Type B pancreatic cell (in vitro differentiated cells): ENCODE measurements around the gene RPL3. TPM values are rescaled to one million over a fixed set of nuclear protein-coding genes. Genes with fewer than 3 reads are reported as not detected.
"Not testable (repeated sequence)": the region's sequence is repeated elsewhere in the genome, so short reads cannot be mapped to it uniquely, and the experiment has no call there.

Experiments used
- DNase-seq: peaks from one replicate; pipeline ENCODE4 v3.0.0; 2021; ENCODE audit warnings: mixed read lengths; ENCODE audit not compliant: unreplicated experiment; ENCODE audit errors: extremely low spot score
- H3K27ac Mint-ChIP-seq: 2 replicates; pipeline ENCODE4 v1.8.0; 2021; ENCODE audit warnings: mild to moderate bottlenecking, mixed read lengths
- H3K27me3 Mint-ChIP-seq: 2 replicates; pipeline ENCODE4 v1.8.0; 2021; ENCODE audit warnings: mixed read lengths
- H3K36me3 Mint-ChIP-seq: 2 replicates; pipeline ENCODE4 v1.8.0; 2021; ENCODE audit warnings: mixed read lengths
- H3K4me1 Mint-ChIP-seq: one replicate; pipeline ENCODE4 v1.8.0; 2021; ENCODE audit warnings: mixed read lengths; ENCODE audit not compliant: unreplicated experiment
- H3K4me3 Mint-ChIP-seq: 2 replicates; pipeline ENCODE4 v1.8.0; 2021; ENCODE audit warnings: mild to moderate bottlenecking, mixed read lengths
- H3K9me3 Mint-ChIP-seq: 2 replicates; pipeline ENCODE4 v1.8.0; 2021; ENCODE audit warnings: mixed read lengths
- CTCF ChIP-seq: fragments of 200-600 bp; sonication (generic); conservative IDR thresholded peaks from 2 replicates; pipeline ENCODE4 v1.5.0; 2021; ENCODE audit warnings: antibody characterized with exemption, mild to moderate bottlenecking
- total RNA-seq: library from RNA; stranded (reverse); gene quantifications from 2 replicates; pipeline ENCODE4 v1.2.1, GENCODE V29; 2021; ENCODE audit warnings: low replicate concordance

Gene RPL3
- total RNA-seq, 1 donor from 2014 or later: 2,431 TPM

DNA sequence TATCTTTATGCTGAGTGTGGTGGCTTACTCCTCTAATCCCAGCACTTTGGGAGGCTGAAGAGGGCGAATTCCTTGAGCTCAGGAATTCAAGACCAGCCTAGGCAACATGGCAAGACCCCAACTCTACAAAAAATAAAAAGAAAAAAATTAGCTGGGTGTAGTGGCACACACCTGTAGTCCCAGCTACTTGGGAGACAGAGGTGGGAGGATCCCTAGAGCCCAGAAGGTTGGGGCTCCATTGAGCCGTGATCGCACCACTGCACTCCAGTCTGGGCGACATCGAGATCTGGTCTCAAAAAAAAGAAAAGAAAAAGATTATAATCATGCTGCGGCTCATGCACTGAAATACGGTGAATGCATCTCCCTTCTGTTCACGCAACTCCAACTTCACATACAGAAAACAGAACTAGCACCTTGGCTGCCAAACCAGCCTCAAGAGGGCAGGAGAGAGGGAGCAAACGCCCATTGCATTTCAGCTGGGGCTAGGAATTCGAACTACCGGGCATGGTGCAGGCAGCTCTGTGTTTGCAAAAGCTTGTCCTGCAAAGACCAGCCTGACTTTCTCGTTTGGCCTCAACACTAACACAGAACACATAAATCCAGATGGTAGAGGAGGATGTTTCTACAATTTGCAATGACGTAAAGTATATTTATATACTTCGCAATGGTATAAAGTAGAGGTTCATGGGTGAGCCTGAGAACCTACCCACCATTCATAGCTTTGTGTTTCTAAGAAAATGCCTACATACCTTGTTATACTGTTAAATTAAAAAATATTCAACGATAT, 24.0 kb upstream of the RPL3 start:
- peaks cover 5% of the 10 kb centered on the region for H3K4me1 Mint-ChIP-seq
- H3K9me3 Mint-ChIP-seq: no peaks in the 10 kb centered on the region
- no peak for DNase-seq

GRCh38 chr22:39341179-39341578, 21.8 kb upstream of the RPL3 start:
- no peaks in the 10 kb centered on the region for H3K9me3 Mint-ChIP-seq
- DNase-seq: no peak
- no peak overlapping the region for H3K4me3 Mint-ChIP-seq
- no peaks in the 10 kb centered on the region for H3K36me3 Mint-ChIP-seq
- TF ChIP-seq CTCF: no peak
- H3K27ac Mint-ChIP-seq: no peak overlapping the region
- H3K4me1 Mint-ChIP-seq: peaks cover 5% of the 10 kb centered on the region
- peaks cover 3% of the 10 kb centered on the region for H3K27me3 Mint-ChIP-seq

More for the DNA sequence above, 24.0 kb upstream of the RPL3 start:
- Mint-ChIP-seq H3K36me3 (no peaks in the 10 kb centered on the region), H3K27me3 (peaks cover 3% of the 10 kb centered on the region), H3K27ac (peak overlapping the region; percentile 81), H3K4me3 (peak overlapping the region; percentile 56)
- TF ChIP-seq CTCF: peak; percentile 82

- DNase-seq, H3K27ac Mint-ChIP-seq, H3K4me3 Mint-ChIP-seq, H3K4me1 Mint-ChIP-seq, H3K27me3 Mint-ChIP-seq, H3K36me3 Mint-ChIP-seq, H3K9me3 Mint-ChIP-seq: not testable (repeated sequence)
Measured at GRCh38 chr22:39339775-39340174, 20.4 kb upstream of the RPL3 start.

DNA sequence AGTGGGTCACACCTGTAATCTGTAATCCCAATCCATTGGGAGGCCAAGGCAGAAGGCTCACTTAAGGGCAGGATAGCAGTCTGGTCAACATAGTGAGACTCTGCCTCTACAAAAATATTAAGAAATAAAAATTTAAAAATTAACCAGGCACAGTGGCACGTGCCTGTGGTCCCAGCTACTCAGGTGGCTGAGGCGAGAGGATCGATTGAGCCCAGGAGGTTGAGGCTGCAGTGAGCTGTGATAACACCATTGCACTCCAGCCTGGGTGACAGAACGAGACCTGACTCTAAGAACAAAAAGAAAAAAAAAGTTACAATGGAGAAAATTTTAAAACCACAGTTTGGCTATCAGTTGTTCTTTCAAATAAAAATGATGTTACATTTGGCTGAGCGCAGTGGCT, 17.0 kb upstream of the RPL3 start:
- peaks cover 25% of the 10 kb centered on the region for H3K4me1 Mint-ChIP-seq
- DNase-seq: no peak
- no peaks in the 10 kb centered on the region for H3K36me3 Mint-ChIP-seq
- no peak overlapping the region for H3K4me3 Mint-ChIP-seq
- no peaks in the 10 kb centered on the region for H3K9me3 Mint-ChIP-seq
- H3K27me3 Mint-ChIP-seq: no peaks in the 10 kb centered on the region
- no peak for TF ChIP-seq CTCF
- no peak overlapping the region for H3K27ac Mint-ChIP-seq

- no peaks in the 10 kb centered on the region for H3K27me3 Mint-ChIP-seq
- no peaks in the 10 kb centered on the region for H3K9me3 Mint-ChIP-seq
- no peaks in the 10 kb centered on the region for H3K36me3 Mint-ChIP-seq
- H3K4me1 Mint-ChIP-seq: peaks cover 31% of the 10 kb centered on the region
- TF ChIP-seq CTCF: no peak
- H3K27ac Mint-ChIP-seq: no peak overlapping the region
- DNase-seq: no peak
- H3K4me3 Mint-ChIP-seq: no peak overlapping the region
Measured at GRCh38 chr22:39332441-39333064, 13.1 kb upstream of the RPL3 start.

- H3K27ac Mint-ChIP-seq, H3K36me3 Mint-ChIP-seq, H3K27me3 Mint-ChIP-seq, H3K4me3 Mint-ChIP-seq, H3K9me3 Mint-ChIP-seq, DNase-seq: not testable (repeated sequence)
- peaks cover 31% of the 10 kb centered on the region for H3K4me1 Mint-ChIP-seq
Measured at GRCh38 chr22:39330553-39330952, 11.1 kb upstream of the RPL3 start.
